HG02970 (cell line): ENCODE results near the gene DAGLB.

ENCODE experiments used
- ATAC-seq: cut with Tn5 transposase; IDR thresholded peaks from one replicate; pipeline ENCODE4 v1.9.1; 2021; ENCODE audit warnings: mild to moderate bottlenecking, moderate library complexity, moderate number of reproducible peaks; ENCODE audit not compliant: unreplicated experiment, low FRiP score

DAGLB gene

DNA sequence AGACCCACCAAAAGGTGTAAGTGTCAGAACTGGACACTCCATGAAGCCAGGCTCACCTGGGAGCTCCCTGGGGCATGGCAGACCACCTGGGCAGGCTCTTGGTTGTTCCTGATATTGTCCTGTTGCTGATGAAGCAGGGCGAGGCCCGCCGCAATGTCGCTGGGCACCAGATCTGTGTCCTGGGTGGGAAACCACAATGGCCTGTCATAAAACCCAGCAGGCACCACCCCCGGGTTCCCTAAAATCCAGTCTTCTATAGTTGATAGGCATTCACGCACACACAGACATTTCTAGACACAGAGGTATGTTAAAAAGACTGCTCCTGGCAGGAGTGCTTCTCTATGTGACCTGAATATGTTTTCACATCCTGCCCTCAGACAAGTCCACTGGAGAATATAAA is 15.0 kb downstream of the DAGLB start:
- ATAC-seq = no peak

DNA sequence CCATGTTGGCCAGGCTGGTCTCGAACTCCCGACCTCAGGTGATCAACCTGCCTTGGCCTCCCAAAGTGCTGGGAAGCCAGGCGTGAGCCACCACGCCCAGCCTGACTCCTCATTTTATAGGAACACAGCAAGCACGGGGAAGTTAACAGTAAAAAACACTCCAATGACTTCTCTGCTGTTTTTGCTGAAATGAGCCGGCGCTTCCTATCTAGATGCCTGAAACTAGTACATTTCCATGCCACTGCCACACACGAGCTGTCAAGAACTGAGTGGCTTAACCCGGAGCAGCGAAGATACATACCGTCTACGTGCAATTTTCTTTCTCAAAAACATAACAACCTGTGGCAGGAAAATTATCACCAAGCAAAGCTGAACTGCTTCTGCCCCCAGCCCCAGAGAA is 16.8 kb downstream of the DAGLB start:
- ATAC-seq = no peak

DNA sequence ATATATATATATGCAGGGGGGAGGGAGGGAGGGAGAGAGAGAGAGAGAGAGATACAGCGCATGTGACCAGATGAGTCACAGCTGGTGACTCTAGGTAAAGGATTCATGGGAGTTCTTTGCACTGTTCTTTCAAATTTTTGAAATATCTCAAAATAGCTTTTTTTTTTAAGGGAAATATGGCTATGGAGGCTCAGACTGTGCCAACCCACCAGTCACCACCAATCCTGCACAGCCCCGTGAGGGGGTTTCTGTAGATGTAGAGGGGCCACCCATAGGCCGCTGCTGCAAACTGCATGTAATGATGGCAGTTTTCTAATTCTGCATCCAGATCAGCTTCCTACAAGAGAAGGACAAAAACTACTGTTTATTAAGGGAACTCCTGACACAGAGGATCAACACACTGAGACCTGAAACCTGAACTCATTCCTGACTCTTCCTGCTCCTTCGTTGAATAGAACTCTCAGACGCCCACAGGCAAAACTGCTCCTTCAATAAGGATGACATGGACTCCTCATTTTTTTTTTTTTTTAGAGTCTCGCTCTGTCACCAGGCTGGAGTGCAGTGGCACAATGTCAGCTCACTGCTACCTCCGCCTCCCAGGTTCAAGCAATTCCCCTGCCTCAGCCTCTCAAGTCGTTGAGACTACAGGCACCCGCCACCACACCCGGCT is 17.3 kb downstream of the DAGLB start:
- ATAC-seq = no peak

DNA sequence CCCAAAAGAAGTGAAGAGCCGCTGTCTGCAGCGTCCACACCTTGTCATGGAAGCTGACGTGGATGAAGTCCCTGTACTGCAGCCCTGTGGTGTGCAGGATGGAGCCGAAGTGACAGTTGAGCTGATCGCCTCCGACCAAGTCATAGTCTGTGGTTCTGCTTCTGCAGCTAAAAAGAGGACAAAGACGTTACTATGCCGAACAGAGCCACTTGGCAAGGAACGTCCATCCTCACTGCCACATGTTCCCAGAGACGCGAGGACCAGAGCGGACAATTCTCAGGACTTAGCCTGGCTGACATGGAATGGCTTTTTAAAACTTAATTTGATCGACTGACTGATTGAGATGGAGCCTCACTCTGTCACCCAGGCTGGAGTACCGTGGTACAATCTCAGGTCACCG is 21.8 kb downstream of the DAGLB start:
- ATAC-seq = no peak

DNA sequence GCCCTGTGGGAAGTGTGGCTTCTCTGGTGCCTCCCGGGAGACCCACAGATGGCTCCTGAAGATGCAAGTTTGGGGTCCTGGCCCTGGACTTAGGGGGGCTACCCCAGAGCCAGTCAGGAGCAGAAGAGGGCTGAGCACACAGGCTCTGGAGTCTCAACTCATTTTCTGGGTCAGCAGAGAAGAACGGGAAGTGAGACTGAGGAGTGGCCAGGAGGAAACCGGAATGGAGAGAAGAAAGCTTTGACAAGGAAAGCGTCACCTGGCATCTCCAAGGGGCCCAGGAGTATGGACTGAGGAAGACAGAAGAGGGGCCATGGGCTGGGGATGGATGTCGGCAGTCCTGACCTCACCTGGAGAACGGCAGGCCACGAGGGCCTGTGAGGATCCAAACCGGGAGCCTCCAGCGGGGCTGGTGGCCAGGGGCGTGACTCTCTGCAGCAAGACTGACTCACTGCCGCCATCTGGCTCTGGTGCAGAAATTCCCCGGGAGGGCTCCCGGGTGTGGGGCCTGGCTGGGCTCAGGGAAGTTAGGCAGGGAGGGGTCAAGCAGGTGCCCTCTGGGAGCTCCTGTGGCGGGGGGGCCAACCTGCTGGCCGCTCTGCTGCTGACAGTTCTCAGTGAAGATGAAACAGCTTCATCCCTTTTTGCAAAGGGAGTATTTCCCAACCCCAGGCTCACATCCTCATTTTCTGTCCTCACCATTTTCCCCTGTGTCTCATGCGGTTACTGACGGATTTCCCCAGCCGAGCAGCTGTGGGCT is 23.6 kb downstream of the DAGLB start:
- no peak for ATAC-seq

DNA sequence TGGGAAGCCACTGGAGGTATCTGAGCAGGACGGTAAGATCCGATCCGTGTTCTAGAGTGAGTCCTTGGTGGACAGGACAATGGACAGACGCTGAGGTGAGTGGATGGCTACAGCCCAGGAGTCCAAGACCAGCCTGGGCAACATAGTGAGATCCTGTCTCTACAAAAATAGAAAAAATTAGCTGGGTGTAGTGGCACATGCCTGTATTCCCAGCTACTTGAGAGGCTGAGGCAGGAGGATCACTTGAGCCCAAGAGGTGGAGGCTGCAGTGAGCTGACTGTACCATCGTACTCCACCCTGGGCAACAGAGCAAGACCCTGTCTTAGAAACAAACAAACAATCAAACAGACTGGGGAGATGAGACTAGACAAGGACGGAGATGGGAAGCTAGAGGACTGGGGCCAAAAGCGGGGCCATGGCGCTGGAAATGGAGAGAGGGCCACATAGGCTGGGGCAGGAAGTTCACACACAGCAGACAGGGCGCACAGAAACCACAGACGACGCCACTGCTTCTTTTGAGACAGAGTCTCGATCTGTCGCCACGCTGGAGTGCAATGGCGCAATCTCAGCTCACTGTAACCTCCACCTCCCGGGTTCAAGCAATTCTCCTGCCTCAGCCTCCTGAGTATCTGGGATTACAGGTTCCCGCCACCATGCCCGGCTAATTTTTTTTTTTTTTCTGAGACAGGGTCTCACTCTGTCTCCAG is 24.7 kb downstream of the DAGLB start:
- ATAC-seq = no peak

DNA sequence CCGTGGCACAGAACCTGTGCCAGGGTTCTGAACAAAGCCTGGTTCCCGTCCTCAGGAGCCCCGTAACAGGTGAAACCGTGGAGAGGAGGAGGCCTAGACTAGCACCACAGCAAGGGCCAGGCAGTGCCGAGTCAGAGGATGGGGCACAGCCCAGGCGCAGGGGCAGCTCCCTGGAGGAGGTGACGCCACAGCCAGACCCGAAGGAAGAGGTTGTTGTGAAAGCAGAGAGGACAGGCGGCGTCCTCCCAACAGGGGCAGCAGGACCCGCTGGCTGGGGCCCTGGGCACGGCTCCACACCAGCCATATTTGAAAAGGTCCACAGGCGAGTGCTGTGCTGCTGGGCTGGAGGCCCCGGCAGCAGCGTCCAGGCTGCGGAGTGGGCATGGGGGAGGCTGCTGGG is 25.7 kb downstream of the DAGLB start:
- no peak for ATAC-seq

DNA sequence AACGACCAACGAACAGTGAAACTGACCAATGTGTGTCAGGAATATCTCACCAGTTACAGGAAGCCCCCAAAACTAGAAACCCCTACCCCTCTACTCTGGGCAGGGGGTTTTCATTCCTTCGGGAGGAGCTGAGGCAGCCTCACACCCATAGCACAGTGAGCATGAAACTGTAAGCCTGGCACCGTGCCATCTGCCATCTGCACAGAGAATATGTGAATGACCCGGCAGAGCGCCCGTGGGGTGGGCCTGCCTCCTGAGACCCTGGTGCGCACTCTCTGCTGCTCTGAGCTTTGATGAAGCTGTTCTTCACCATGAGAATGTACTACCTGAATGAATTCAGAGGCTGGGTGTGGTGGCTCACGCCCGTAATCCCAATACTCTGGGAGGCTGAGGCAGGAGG is 27.1 kb downstream of the DAGLB start:
- ATAC-seq = no peak

DNA sequence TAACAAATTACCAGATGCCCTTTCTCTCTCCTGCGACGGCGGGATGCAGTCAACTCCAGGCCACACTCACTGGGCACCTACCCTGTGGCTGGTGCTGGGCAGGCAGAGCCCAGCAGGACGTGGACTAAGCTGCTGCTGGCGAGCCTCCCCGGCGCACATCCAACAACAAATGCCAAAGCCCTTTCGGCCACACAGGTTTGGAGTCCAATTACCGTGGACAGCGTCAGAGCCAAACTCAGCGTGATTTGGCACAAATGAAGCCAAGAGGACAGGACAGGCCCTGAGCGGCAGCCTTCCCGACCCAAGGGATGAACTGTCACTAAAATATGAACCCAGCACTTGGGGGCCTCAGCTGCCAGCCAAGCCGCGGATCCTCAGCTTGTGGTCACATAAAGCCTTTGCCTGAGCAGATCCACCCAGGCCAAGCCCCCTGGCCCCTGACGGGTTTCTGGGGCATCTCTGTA is 28.4 kb downstream of the DAGLB start:
- ATAC-seq = no peak

DNA sequence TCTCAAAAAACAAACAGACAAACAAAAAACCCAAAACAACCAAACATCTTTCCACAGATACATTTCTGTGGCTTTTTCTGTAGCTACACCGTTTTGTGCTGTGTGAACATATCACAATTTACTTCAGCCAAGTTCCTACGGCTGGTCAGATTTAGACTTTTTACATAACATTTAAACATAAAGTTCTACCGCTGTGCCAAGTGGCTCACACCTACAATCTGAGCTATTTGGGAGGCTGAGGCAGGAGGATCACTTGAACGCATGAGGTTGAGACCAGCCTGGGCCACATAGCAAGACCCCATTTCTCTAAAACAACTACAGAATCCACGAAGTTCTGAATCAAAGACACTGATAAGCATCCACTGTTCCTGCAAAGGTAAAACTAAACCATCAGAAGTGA is 30.3 kb downstream of the DAGLB start:
- ATAC-seq = no peak

DNA sequence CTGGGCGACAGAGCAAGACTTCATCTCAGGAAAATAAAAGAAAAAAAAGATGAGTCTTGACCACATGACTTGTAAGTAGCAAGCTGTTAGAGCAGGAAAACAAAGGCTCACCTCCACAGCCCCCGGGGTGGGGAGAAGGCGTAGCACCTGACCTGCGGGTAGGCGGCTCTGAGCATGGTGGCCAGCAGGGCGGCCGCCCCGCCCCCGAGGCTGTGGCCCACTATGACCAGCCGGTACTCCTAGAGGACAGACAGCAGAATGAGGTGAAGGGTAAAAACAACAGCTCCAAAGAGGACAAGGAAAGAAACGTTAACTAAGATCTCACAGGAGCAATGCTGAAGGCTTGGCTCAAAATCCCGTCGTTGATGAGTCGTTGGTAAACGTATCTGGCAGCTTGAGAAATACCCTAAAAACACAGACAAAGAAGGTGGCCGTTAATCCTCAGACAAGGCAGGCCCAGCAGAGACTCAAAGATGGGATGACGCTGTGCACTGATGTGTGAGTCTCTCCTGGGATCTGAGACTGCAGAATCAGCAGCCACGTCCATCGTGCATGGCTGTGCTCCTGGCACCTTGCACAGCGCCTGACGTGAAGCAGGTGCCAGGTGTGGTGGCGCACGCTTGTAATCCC is 31.1 kb downstream of the DAGLB start:
- ATAC-seq = no peak

DNA sequence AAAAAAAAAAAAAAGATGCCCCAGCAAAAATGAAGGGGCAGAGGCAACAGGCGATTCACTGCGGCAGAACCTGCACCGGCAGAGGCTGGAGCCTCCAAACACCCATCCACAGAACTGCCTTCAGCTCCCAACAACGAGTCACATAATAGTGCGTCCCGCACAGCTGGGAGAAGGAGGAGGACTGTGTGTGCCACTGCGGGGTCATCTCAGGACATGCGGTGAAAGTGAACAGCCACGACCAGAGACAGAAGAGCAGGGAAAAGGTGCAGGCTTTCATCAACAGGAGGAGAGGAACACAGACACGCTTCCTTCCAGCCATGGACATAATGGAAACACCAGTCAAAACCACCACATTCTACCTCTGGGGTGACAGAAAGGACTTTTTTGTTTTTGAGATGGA is 34.1 kb downstream of the DAGLB start:
- ATAC-seq = no peak

DNA sequence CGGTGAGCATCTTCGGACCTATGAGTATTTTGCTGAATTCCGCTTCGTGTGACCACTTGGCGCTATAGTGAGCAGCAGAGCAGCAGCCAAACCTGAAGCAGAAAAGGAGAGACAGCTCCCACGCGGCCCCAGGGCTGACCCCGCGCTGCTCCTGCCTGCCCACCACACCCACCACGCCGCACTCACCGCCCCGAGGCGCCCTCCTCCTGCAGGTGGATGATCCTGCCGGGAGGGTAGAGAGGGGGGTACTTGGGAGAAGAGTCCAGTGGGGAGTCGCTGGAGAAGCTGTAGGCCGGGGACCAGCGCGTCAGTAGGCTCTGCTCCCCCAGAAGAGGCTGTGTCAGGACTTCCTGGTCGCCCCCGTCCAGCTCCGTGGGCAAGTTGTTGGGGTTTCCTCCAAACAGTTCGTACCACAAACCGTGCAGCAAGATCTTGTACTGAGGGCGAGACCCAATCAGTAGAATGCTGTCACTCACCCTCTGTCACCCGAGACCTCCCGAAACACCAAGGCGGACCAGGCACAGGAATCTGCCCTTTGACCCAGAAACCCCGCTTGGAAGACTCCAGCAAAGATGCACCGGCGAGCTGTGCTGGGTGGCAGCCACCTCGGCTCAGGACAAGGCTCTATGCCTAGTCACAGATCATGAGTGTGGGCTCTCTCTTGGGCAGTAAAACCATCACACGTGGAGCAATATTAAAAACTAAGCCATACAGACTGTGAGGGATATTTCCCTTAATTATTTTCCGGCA is 37.6 kb downstream of the DAGLB start:
- no peak for ATAC-seq

DNA sequence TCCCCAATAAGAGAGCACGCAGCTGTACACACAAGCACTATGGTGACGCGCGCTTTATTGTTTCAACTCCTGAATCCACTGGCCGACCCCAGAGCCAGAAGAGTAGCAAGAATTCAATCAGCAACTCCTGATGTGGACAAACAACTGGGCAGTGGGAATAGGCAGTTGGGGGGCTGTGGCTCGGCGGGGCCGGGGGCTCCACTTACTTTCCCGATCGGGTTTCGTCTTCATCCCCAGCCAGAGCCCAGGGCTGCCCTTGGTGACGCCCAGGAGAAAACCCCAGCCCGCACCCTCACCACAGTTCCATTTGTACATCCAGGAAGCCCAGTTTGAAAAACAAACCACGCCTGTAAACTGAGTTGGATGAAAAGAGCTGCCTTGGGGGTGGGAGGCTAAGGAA is 38.7 kb downstream of the DAGLB start:
- no peak for ATAC-seq

DNA sequence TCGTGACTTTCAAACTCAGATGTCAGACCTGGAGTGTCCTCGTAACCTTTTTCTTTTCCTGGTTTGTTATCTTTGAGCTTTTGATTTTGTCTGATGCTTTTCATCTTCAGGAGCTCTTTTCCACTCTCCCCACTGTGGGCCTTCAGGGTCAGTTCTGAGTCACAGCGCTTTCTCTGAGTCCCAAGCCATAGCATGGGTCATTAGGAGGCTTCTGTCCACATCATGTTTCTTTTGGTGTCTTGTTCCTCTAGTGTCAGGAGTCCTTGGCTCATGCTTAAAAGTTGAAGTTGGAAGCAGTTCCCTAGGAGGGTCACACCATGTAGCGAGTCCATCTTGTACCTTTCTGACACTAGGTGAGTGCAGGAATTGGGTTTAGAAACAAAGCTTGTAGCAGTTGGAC is 40.3 kb downstream of the DAGLB start:
- no peak for ATAC-seq

DNA sequence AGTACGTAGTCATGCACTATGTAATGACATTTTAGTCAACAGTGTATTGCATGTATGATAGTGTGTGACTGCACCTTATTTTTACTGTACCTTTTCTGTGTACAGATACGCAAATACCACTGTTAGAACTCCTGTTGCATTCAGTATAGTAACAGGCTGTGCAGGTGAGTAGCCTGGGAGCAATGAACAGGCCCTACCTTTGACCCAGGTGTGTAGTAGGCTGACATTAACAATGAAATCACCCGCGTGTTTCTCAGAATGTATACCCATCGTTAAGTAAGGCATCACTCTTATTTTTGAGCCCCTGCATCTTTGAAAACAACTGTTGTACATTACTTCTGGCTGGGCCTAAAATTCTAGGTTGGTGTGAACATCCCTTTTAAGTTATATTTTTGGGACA is 41.6 kb downstream of the DAGLB start:
- no peak for ATAC-seq

DNA sequence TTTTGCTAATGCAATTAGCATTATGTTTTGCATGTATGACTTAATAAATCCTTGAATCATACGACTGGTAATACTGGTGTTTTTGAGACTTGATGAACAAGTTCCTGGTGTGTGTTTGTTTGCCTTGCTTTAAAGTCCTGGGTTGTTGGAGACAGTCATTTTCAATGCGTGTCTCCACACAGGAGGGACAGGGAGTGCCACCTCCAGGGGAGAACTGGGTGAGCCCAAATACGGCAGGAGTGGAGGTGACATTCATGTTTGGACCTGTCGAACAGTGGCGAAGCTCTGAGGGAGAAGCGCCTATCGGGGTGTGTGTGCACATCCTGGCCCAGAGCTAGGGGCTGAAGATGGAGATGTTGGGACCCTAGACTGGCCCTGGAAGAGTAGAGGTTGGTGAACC is 43.8 kb downstream of the DAGLB start:
- ATAC-seq = no peak

DNA sequence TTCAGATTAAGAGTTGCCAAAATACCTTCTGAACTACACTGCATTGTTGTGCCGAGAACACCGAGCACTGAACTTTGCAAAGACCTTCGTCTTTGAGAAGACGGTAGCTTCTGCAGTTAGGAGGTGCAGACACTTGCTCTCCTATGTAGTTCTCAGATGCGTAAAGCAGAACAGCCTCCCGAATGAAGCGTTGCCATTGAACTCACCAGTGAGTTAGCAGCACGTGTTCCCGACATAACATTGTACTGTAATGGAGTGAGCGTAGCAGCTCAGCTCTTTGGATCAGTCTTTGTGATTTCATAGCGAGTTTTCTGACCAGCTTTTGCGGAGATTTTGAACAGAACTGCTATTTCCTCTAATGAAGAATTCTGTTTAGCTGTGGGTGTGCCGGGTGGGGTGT is 45.0 kb downstream of the DAGLB start:
- ATAC-seq = no peak

DNA sequence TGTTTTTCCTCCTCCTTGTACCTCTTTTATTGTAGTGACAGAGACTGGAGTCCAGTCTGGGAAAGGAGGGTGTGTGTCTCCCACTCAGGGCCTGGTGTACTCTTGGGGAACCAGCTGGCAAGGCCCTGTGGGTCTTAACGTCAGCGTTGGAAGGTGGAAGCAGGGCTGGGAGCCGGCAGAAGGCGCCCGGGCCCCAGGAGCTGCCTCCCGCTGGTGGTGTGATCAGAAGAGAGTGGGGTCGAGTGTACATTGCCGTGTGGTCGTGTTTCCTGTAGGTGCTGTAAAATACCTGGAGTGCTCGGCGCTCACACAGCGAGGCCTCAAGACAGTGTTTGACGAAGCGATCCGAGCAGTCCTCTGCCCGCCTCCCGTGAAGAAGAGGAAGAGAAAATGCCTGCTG is 45.7 kb downstream of the DAGLB start:
- ATAC-seq = no peak

DNA sequence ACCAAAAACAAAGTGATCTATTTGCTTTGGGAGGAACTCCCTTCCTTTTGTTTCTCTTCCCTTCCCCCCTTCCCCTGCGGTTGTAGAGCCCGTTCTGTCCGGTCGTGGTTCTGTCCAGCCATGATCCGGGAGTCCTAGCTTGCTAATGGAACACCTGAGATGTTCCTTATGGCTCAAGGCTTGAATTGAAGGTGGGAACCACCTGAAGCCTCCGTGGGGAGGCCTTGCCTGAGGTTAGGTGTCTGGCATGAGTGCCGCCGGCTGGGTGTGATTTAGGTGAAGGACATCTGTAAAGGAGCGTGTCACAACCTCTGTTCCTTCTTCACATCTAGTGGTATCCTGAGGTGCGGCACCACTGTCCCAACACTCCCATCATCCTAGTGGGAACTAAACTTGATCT is 46.2 kb downstream of the DAGLB start:
- no peak for ATAC-seq
